PFSK-1 (cell line): ENCODE results near the gene MAPK12.

Experiments used
- FOXP2 ChIP-seq: optimal IDR thresholded peaks from 2 replicates; pipeline ENCODE3; 2011; ENCODE audit warnings: borderline replicate concordance, control low read depth, inconsistent platforms; ENCODE audit not compliant: insufficient read depth; ENCODE audit errors: extremely low read length, extremely low read depth
- POLR2AphosphoS5 ChIP-seq: IDR thresholded peaks from 2 replicates; pipeline ENCODE4 v1.6.1; 2012; ENCODE audit warnings: low read depth, mild to moderate bottlenecking, control low read depth, low read length, moderate library complexity
- REST ChIP-seq, 2 experiments: IDR thresholded peaks; 2 replicates each; pipeline versions ENCODE4 v1.6.1 to v1.8.0; 2011 to 2012; ENCODE audit warnings: low read depth in 2 of 2, low read length in 2 of 2, control low read depth in 1 of 2, inconsistent platforms in 1 of 2, mild to moderate bottlenecking in 1 of 2, moderate library complexity in 1 of 2; ENCODE audit not compliant: insufficient read depth in 1 of 2
- SIN3A ChIP-seq: IDR thresholded peaks from 2 replicates; pipeline ENCODE4 v1.6.1; 2012; ENCODE audit warnings: mild to moderate bottlenecking, low read length, moderate library complexity, borderline replicate concordance; ENCODE audit not compliant: insufficient read depth
- TAF1 ChIP-seq: IDR thresholded peaks from 2 replicates; pipeline ENCODE4 v1.6.1; 2012; ENCODE audit warnings: low read length, control low read depth, borderline replicate concordance; ENCODE audit not compliant: insufficient read depth

The MAPK12 gene

GRCh38 chr22:50308986-50309600 is 47.6 kb upstream of the MAPK12 start:
- TF ChIP-seq REST (IDR thresholded peaks at IDR 0.05; ENCODE audit: insufficient read depth in 1 of 2, low read depth in 2 of 2, low read length in 2 of 2) (no peak), FOXP2 (no peak), SIN3A (no peak), POLR2AphosphoS5 (no peak), TAF1 (no peak)

GRCh38 chr22:50308597-50308935 is 47.1 kb upstream of the MAPK12 start:
- TF ChIP-seq POLR2AphosphoS5 (peak; percentile 55), SIN3A (0 out of 2 replicates have a peak, but pooled peaks have one; percentile 59), REST (IDR thresholded peaks at IDR 0.05; ENCODE audit: insufficient read depth in 1 of 2, low read depth in 2 of 2, low read length in 2 of 2) (0 out of 4 replicates have a peak, but pooled peaks of 1 of the 2 experiments have one; percentile 28), FOXP2 (peak; percentile 35), TAF1 (peak; percentile 39; the same call in 1 of the 2 replicates)

GRCh38 chr22:50307890-50308596 is 46.6 kb upstream of the MAPK12 start:
- TF ChIP-seq FOXP2 (no peak), REST (IDR thresholded peaks at IDR 0.05; ENCODE audit: insufficient read depth in 1 of 2, low read depth in 2 of 2, low read length in 2 of 2) (no peak), TAF1 (no peak), POLR2AphosphoS5 (no peak), SIN3A (no peak)

- TF ChIP-seq FOXP2, result no peak
- TF ChIP-seq SIN3A, result no peak
- TF ChIP-seq POLR2AphosphoS5, result peak; percentile 55; the same call in 1 of the 2 replicates
Measured at GRCh38 chr22:50306753-50307749, 45.6 kb upstream of the MAPK12 start, which contains the start of gene PLXNB2. PLXNB2 (minus strand) TSS chr22:50307646; CDS start chr22:50290584, 17,062 bp downstream.

- TF ChIP-seq SIN3A (no peak), REST (IDR thresholded peaks at IDR 0.05; ENCODE audit: insufficient read depth in 1 of 2, low read depth in 2 of 2, low read length in 2 of 2) (peak in 1 of 2 experiments; percentile 63; a peak in 1 of 4 replicates)
Measured at GRCh38 chr22:50305923-50306566, 44.6 kb upstream of the MAPK12 start.
